ENCODE data around the gene CFAP46. TPM values are rescaled to one million over a fixed set of nuclear protein-coding genes. Genes with fewer than 3 reads are reported as not detected.
A peak's percentile ranks its signal among the peaks of the same experiment; 100 is the strongest.

The CFAP46 gene
- total RNA-seq, 1 experiment from 2014 or later = 3.3 TPM

DNA sequence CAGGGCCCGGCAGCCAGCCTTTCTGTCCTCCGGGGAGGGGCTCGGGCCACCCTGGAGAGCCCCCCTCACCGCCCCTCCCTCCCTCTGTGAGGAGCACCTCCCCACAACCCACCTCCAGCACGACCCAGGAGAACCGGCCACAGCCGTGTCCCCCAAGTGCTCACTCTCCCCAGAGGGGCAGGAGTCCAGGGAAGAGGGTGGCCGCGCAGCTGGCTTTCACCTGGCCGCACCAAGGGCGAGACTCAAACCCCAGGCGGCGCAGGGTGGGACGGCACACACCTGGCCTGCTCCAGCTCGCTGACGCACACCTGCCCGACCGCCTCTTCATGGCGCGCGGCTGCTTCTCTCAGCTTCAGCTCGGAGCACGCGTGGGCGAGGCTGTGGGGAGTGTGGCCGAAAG is 73.4 kb downstream of the CFAP46 start:
- Mint-ChIP-seq H3K4me3 (no peak overlapping the region), H3K9me3 (peaks cover 18% of the 10 kb centered on the region), H3K36me3 (no peaks in the 10 kb centered on the region; the same call in 1 of the 2 replicates), H3K27ac (no peak overlapping the region), H3K27me3 (ENCODE audit: low read depth) (no peaks in the 10 kb centered on the region), H3K4me1 (no peaks in the 10 kb centered on the region)
- CTCF ChIA-PET = interaction anchor here (0.8 kb wide), 1 partner anchor 9 kb away, joined by 3 read pairs; no protein-coding TSS in a partner anchor
- DNase-seq (ENCODE audit: low spot score) (peak; percentile 6), ATAC-seq (no peak)
- TF ChIP-seq ZNF121 (CRISPR knock-in tag; IDR thresholded peaks at IDR 0.05) = peak; percentile 57
- no peak for TF ChIP-seq FOXK1 (CRISPR knock-in tag; IDR thresholded peaks at IDR 0.05)
- no peak for TF ChIP-seq ZNF671 (CRISPR knock-in tag; IDR thresholded peaks at IDR 0.05)
- POLR2A ChIA-PET = no interaction called here

DNA sequence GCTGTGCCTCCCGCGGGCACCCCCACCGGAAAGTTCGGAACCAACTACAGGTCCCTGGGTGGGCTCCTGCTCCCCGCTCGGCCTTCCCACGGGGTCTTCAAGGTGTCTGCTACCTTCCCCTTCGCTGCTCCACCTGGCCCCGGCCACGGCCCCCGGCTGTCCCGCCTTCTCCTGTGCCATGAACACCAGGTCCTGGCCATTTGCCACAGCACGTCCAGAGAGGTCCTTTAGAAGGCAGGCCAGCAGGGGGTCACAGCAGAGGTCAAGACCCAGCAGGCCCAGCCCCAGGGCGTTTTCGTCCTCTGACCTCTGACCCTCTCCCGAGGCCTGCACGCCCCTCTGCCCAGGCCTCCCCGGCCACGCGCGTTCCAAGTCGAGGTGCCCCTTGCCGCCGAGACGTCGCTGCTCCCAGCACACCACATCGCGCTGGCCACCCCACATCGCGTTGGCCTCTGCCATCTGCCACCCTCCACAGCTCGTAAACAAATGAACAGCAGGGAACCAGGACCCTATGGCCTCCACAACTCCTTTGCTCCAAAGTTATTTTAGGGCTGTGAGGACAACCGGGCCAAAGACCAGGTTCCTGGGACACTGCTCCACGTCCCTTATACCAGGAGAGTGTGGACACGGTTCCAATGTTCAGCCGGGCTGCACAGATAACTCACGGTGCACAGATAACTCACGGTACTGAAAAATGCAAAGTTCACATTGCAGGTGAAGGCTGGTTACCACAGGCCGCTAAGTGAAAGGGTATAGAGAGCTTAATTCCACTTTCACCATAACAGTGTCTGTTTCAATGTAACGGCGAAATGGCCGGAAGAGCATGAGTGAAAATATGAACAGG is 74.3 kb downstream of the CFAP46 start:
- Mint-ChIP-seq H3K36me3 (no peaks in the 10 kb centered on the region; the same call in 1 of the 2 replicates), H3K9me3 (peaks cover 18% of the 10 kb centered on the region), H3K27ac (no peak overlapping the region), H3K4me1 (no peaks in the 10 kb centered on the region), H3K4me3 (no peak overlapping the region), H3K27me3 (ENCODE audit: low read depth) (no peaks in the 10 kb centered on the region)
- ATAC-seq (no peak), DNase-seq (ENCODE audit: low spot score) (peak; percentile 9)
- TF ChIP-seq, protein P1, sequence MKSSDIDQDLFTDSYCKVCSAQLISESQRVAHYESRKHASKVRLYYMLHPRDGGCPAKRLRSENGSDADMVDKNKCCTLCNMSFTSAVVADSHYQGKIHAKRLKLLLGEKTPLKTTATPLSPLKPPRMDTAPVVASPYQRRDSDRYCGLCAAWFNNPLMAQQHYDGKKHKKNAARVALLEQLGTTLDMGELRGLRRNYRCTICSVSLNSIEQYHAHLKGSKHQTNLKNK (CRISPR knock-in tag; IDR thresholded peaks at IDR 0.05) = no peak
- TF ChIP-seq, protein P2, sequence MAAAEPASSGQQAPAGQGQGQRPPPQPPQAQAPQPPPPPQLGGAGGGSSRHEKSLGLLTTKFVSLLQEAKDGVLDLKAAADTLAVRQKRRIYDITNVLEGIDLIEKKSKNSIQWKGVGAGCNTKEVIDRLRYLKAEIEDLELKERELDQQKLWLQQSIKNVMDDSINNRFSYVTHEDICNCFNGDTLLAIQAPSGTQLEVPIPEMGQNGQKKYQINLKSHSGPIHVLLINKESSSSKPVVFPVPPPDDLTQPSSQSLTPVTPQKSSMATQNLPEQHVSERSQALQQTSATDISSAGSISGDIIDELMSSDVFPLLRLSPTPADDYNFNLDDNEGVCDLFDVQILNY (CRISPR knock-in tag; IDR thresholded peaks at IDR 0.05) = no peak
- TF ChIP-seq TCF7 (CRISPR knock-in tag; IDR thresholded peaks at IDR 0.05; ENCODE audit: low read depth) (no peak), ZNF138 (CRISPR knock-in tag; conservative IDR thresholded peaks at IDR 0.05) (no peak), ZNF219 (CRISPR knock-in tag; IDR thresholded peaks at IDR 0.05; ENCODE audit: borderline replicate concordance) (no peak), RELA (CRISPR knock-in tag; IDR thresholded peaks at IDR 0.05; ENCODE audit: borderline replicate concordance) (no peak)
- ChIA-PET POLR2A (no interaction called here), CTCF (no interaction called here)

DNA sequence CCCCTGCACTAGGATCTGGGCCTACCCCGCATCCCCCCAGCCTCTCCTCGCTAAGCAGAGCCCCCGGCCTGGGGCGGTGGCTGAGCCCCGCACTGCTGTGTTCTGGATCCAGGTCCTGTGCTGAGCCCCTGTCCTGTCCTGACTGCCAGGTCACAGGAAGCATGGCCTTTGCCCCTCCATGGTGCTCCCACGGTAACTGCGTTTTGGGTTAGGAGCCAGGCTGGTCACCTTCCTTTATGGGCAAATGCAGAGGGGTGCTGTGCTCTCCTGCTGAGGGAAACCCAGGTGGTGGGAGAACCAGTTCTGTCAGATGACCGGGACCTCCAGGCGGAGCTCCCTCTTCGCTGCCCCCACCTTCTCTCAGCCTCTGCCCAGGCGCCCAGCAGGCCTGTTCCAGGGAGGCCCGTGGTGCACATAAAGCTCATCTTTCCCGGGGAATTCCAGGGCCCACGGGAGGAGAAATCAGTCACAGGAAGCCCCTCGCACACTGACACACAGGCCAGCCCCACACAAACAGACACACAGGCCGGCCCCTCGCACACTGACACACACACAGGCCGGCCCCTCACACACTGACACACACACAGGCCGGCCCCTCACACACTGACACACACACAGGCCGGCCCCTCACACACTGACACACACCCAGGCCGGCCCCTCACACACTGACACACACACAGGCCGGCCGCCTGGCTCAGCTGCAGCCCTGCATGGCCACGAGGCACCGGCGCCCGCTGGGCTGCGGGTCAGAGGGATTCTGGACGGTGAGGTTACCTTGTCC is 75.6 kb downstream of the CFAP46 start:
- H3K27me3 Mint-ChIP-seq (ENCODE audit: low read depth) = no peaks in the 10 kb centered on the region
- peak overlapping the region; percentile 31; the same call in 1 of the 2 replicates for H3K27ac Mint-ChIP-seq
- CTCF ChIA-PET = interaction anchor here (1.2 kb wide), 1 partner anchor 258 kb away, joined by 3 read pairs; no protein-coding TSS in a partner anchor
- H3K4me3 Mint-ChIP-seq = no peak overlapping the region
- ATAC-seq (no peak), DNase-seq (ENCODE audit: low spot score) (peak; percentile 8)
- TF ChIP-seq, protein P3, sequence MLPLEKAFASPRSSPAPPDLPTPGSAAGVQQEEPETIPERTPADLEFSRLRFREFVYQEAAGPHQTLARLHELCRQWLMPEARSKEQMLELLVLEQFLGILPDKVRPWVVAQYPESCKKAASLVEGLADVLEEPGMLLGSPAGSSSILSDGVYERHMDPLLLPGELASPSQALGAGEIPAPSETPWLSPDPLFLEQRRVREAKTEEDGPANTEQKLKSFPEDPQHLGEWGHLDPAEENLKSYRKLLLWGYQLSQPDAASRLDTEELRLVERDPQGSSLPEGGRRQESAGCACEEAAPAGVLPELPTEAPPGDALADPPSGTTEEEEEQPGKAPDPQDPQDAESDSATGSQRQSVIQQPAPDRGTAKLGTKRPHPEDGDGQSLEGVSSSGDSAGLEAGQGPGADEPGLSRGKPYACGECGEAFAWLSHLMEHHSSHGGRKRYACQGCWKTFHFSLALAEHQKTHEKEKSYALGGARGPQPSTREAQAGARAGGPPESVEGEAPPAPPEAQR (CRISPR knock-in tag; IDR thresholded peaks at IDR 0.05) = no peak
- TF ChIP-seq ZNF423 (CRISPR knock-in tag; IDR thresholded peaks at IDR 0.05) = no peak
- TF ChIP-seq, protein P4, sequence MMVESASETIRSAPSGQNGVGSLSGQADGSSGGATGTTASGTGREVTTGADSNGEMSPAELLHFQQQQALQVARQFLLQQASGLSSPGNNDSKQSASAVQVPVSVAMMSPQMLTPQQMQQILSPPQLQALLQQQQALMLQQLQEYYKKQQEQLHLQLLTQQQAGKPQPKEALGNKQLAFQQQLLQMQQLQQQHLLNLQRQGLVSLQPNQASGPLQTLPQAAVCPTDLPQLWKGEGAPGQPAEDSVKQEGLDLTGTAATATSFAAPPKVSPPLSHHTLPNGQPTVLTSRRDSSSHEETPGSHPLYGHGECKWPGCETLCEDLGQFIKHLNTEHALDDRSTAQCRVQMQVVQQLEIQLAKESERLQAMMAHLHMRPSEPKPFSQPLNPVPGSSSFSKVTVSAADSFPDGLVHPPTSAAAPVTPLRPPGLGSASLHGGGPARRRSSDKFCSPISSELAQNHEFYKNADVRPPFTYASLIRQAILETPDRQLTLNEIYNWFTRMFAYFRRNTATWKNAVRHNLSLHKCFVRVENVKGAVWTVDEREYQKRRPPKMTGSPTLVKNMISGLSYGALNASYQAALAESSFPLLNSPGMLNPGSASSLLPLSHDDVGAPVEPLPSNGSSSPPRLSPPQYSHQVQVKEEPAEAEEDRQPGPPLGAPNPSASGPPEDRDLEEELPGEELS (CRISPR knock-in tag; IDR thresholded peaks at IDR 0.05) = no peak
- TF ChIP-seq, protein P5, sequence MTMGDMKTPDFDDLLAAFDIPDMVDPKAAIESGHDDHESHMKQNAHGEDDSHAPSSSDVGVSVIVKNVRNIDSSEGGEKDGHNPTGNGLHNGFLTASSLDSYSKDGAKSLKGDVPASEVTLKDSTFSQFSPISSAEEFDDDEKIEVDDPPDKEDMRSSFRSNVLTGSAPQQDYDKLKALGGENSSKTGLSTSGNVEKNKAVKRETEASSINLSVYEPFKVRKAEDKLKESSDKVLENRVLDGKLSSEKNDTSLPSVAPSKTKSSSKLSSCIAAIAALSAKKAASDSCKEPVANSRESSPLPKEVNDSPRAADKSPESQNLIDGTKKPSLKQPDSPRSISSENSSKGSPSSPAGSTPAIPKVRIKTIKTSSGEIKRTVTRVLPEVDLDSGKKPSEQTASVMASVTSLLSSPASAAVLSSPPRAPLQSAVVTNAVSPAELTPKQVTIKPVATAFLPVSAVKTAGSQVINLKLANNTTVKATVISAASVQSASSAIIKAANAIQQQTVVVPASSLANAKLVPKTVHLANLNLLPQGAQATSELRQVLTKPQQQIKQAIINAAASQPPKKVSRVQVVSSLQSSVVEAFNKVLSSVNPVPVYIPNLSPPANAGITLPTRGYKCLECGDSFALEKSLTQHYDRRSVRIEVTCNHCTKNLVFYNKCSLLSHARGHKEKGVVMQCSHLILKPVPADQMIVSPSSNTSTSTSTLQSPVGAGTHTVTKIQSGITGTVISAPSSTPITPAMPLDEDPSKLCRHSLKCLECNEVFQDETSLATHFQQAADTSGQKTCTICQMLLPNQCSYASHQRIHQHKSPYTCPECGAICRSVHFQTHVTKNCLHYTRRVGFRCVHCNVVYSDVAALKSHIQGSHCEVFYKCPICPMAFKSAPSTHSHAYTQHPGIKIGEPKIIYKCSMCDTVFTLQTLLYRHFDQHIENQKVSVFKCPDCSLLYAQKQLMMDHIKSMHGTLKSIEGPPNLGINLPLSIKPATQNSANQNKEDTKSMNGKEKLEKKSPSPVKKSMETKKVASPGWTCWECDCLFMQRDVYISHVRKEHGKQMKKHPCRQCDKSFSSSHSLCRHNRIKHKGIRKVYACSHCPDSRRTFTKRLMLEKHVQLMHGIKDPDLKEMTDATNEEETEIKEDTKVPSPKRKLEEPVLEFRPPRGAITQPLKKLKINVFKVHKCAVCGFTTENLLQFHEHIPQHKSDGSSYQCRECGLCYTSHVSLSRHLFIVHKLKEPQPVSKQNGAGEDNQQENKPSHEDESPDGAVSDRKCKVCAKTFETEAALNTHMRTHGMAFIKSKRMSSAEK (CRISPR knock-in tag; IDR thresholded peaks at IDR 0.05; ENCODE audit: borderline replicate concordance) = no peak
- TF ChIP-seq GTF2I (CRISPR knock-in tag; conservative IDR thresholded peaks at IDR 0.05) = no peak
- TF ChIP-seq, protein P2 (CRISPR knock-in tag; IDR thresholded peaks at IDR 0.05) = no peak
- TF ChIP-seq, protein P6, sequence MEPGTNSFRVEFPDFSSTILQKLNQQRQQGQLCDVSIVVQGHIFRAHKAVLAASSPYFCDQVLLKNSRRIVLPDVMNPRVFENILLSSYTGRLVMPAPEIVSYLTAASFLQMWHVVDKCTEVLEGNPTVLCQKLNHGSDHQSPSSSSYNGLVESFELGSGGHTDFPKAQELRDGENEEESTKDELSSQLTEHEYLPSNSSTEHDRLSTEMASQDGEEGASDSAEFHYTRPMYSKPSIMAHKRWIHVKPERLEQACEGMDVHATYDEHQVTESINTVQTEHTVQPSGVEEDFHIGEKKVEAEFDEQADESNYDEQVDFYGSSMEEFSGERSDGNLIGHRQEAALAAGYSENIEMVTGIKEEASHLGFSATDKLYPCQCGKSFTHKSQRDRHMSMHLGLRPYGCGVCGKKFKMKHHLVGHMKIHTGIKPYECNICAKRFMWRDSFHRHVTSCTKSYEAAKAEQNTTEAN (CRISPR knock-in tag; IDR thresholded peaks at IDR 0.05) = no peak
- no peak for TF ChIP-seq FOXJ3 (CRISPR knock-in tag; IDR thresholded peaks at IDR 0.05; ENCODE audit: borderline replicate concordance)
- no peak for TF ChIP-seq RELA (CRISPR knock-in tag; IDR thresholded peaks at IDR 0.05; ENCODE audit: borderline replicate concordance)
- TF ChIP-seq TEAD1 (CRISPR knock-in tag; IDR thresholded peaks at IDR 0.05) = no peak
- POLR2A ChIA-PET = no interaction called here
- H3K36me3 Mint-ChIP-seq = no peaks in the 10 kb centered on the region; the same call in 1 of the 2 replicates
- no peaks in the 10 kb centered on the region for H3K4me1 Mint-ChIP-seq
- H3K9me3 Mint-ChIP-seq = peaks cover 18% of the 10 kb centered on the region
